ENCODE measurements around the gene RAB3D. TPM values are rescaled to one million over a fixed set of nuclear protein-coding genes. Genes with fewer than 3 reads are reported as not detected.

RAB3D gene
- 6.6 and 9.0 TPM in 2 replicates for total RNA-seq

GRCh38 chr19:11339254-11340098 is at the start of gene RAB3D:
RAB3D (minus strand) TSS chr19:11339657; CDS start chr19:11337399, 2,258 bp downstream.

GRCh38 chr19:11374433-11375142 is 35.1 kb upstream of the RAB3D start, which contains the start of gene SWSAP1:
SWSAP1 (plus strand) TSS chr19:11374666; CDS start chr19:11374681, 15 bp downstream.

GRCh38 chr19:11355160-11356073 is 16.0 kb upstream of the RAB3D start, which contains the start of gene PLPPR2:
PLPPR2 (plus strand) TSS chr19:11355432; CDS start chr19:11357674, 2,242 bp downstream.

GRCh38 chr19:11346104-11346940 is 6.9 kb upstream of the RAB3D start, which contains the start of the genes CCDC159 and TMEM205:
CCDC159 (plus strand) TSS chr19:11346519; CDS start chr19:11346607, 88 bp downstream.
TMEM205 (minus strand) TSS chr19:11346268; CDS start chr19:11345619, 649 bp downstream.

GRCh38 chr19:11295665-11296245 is 43.7 kb downstream of the RAB3D start, which contains the start of gene TSPAN16:
TSPAN16 (plus strand) TSS chr19:11296160; CDS start chr19:11296298, 138 bp downstream.

Other genes with a start within 250 kb of the RAB3D start
- 78.5 and 86.5 TPM in 2 replicates for gene SPC24, start 183.9 kb downstream of the RAB3D start, total RNA-seq
- 294 and 298 TPM in 2 replicates for gene KANK2, start 142.1 kb downstream of the RAB3D start, total RNA-seq
- gene ANGPTL8, start 100.0 kb downstream of the RAB3D start, total RNA-seq = not detected in 2 replicates
- 25.2 and 26.8 TPM in 2 replicates for gene DOCK6, start 77.1 kb downstream of the RAB3D start, total RNA-seq
- not detected in 2 replicates for gene TSPAN16, start 43.5 kb downstream of the RAB3D start, total RNA-seq
- gene TMEM205, start 6.6 kb upstream of the RAB3D start, total RNA-seq = 181 and 221 TPM in 2 replicates
- 12.6 and 12.7 TPM in 2 replicates for gene CCDC159, start 6.9 kb upstream of the RAB3D start, total RNA-seq
- gene PLPPR2, start 15.8 kb upstream of the RAB3D start, total RNA-seq = 21.4 and 33.2 TPM in 2 replicates
- gene SWSAP1, start 35.0 kb upstream of the RAB3D start, total RNA-seq = 1.7 and 2.5 TPM in 2 replicates
- 9.0 and 13.8 TPM in 2 replicates for gene EPOR, start 44.7 kb upstream of the RAB3D start, total RNA-seq
- gene RGL3, start 79.7 kb upstream of the RAB3D start, total RNA-seq = not detected in 2 replicates
- under 0.01 and 0.89 TPM in 2 replicates for gene ODAD3, start 95.5 kb upstream of the RAB3D start, total RNA-seq
- 183 and 227 TPM in 2 replicates for gene PRKCSH, start 96.0 kb upstream of the RAB3D start, total RNA-seq
- gene ELAVL3, start 141.4 kb upstream of the RAB3D start, total RNA-seq = not detected in 2 replicates
- 3.2 and 7.8 TPM in 2 replicates for gene ZNF653, start 166.2 kb upstream of the RAB3D start, total RNA-seq
- 43.2 and 46.1 TPM in 2 replicates for gene ECSIT, start 189.5 kb upstream of the RAB3D start, total RNA-seq
- 5.5 and 10.3 TPM in 2 replicates for gene CNN1, start 199.2 kb upstream of the RAB3D start, total RNA-seq
- 46.3 and 65.7 TPM in 2 replicates for gene ELOF1, start 219.6 kb upstream of the RAB3D start, total RNA-seq
- not detected in 2 replicates for gene ACP5, start 238.0 kb upstream of the RAB3D start, total RNA-seq

Data from myometrial cell (primary cell).